ENCODE measurements around the gene CALHM6. TPM values are rescaled to one million over a fixed set of nuclear protein-coding genes. Genes with fewer than 3 reads are reported as not detected.

CALHM6 gene
- total and polyA plus RNA-seq, 2 experiments from 2014 or later = 4.9 TPM; not detected in 1

- no peak for TF ChIP-seq CTCF (IDR thresholded peaks at IDR 0.05; ENCODE audit: low read depth, low read length)
Measured at GRCh38 chr6:116475141-116475540, 14.0 kb downstream of the CALHM6 start.

DNA sequence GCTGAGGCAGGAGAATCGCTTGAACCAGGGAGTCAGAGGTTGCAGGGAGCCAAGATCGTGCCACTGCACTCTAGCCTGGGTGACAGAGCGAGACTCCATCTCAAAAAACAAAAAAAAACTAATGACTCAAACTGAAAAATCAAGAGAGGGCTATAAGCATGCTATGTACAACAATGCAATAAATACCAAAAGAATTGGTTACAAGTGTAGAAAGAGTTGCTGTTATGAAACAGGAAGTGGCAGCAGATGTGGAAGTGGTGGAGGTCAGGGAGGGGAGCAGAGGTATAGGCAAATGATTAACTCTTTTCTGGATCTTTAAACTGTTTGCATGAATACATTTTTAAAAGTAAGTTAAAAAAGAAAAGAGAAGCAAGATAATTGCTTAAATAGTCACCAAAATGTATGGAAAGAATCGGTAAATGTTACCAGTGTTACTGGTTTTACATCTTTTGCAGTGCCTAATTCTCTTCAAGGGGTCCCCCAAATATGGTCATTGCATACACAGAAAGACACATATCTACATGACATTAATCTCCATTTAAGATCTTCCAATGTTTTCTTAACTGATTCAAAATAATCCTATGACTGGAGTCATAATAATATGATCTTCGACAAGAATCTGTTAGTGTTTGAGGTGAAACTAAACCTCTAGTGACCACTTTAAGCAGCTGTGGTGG lies 15.0 kb downstream of the CALHM6 start:
- H3K27ac ChIP-seq = no peak overlapping the region
- H3K27me3 ChIP-seq = no peaks in the 10 kb centered on the region
- TF ChIP-seq CTCF (IDR thresholded peaks at IDR 0.05; ENCODE audit: low read depth, low read length) = no peak
- H3K36me3 ChIP-seq = no peaks in the 10 kb centered on the region
- no peaks in the 10 kb centered on the region for H3K9me3 ChIP-seq (ENCODE audit: low read depth)
- no peaks in the 10 kb centered on the region for H3K4me1 ChIP-seq (ENCODE audit: low read depth)
- no peak overlapping the region for H3K4me3 ChIP-seq
- no peak for DNase-seq (ENCODE audit: low read depth in 1 of 2, low spot score in 1 of 2)

More at GRCh38 chr6:116475141-116475540, 14.0 kb downstream of the CALHM6 start:
- Histone ChIP-seq H3K4me3 (no peak overlapping the region), H3K27ac (no peak overlapping the region), H3K27me3 (no peaks in the 10 kb centered on the region), H3K9me3 (ENCODE audit: low read depth) (no peaks in the 10 kb centered on the region), H3K36me3 (no peaks in the 10 kb centered on the region), H3K4me1 (ENCODE audit: low read depth) (no peaks in the 10 kb centered on the region)
- DNase-seq (ENCODE audit: low read depth in 1 of 2, low spot score in 1 of 2) = no peak

- Histone ChIP-seq H3K36me3 (no peaks in the 10 kb centered on the region), H3K4me3 (no peak overlapping the region), H3K9me3 (ENCODE audit: low read depth) (no peaks in the 10 kb centered on the region), H3K4me1 (ENCODE audit: low read depth) (no peaks in the 10 kb centered on the region), H3K27ac (no peak overlapping the region), H3K27me3 (no peaks in the 10 kb centered on the region)
- TF ChIP-seq CTCF (IDR thresholded peaks at IDR 0.05; ENCODE audit: low read depth, low read length) = no peak
- DNase-seq (ENCODE audit: low read depth in 1 of 2, low spot score in 1 of 2) = no peak
Measured at GRCh38 chr6:116482780-116483179, 21.6 kb downstream of the CALHM6 start.

- DNase-seq (ENCODE audit: low read depth in 1 of 2, low spot score in 1 of 2) = no peak
- Histone ChIP-seq H3K4me1 (ENCODE audit: low read depth) (no peaks in the 10 kb centered on the region), H3K9me3 (ENCODE audit: low read depth) (no peaks in the 10 kb centered on the region)
Measured at GRCh38 chr6:116483616-116484015, 22.4 kb downstream of the CALHM6 start.

DNA sequence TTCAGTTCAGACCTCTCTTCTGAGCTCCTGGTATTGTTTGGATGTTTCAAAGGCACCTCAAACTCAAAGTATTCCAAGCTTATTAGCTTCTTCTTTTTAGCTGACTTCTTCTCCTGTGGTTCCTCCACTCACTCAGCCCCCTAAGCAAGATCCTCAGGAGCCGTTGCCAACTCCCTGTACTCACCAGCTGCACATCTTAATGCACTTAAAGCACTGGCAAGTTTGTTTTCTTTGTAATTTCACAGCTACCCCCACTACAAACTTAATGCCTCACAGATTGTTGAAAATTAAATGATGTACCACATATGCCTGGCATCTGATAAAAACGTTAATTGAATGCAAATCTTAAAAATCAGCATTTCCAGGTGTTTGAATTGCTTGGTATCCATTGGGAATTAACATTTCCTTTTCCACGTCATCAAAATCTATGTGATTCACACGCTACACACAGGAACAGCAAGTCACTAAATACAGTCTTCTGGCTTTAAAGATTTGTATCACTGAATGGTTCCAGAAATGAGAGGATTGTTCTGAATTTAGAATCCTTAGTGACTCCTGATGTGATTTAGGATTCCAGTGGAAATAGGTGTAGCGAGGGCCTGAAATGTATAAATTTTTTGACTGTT lies 24.5 kb downstream of the CALHM6 start:
- no peaks in the 10 kb centered on the region for H3K9me3 ChIP-seq (ENCODE audit: low read depth)
- no peak overlapping the region for H3K4me3 ChIP-seq
- no peak overlapping the region for H3K27ac ChIP-seq
- no peaks in the 10 kb centered on the region for H3K36me3 ChIP-seq
- H3K4me1 ChIP-seq (ENCODE audit: low read depth) = no peaks in the 10 kb centered on the region
- no peaks in the 10 kb centered on the region for H3K27me3 ChIP-seq
- no peak for TF ChIP-seq CTCF (IDR thresholded peaks at IDR 0.05; ENCODE audit: low read depth, low read length)
- DNase-seq (ENCODE audit: low read depth in 1 of 2, low spot score in 1 of 2) = no peak

More at GRCh38 chr6:116483616-116484015, 22.4 kb downstream of the CALHM6 start:
- H3K27ac ChIP-seq = no peak overlapping the region
- H3K27me3 ChIP-seq = no peaks in the 10 kb centered on the region
- no peak for TF ChIP-seq CTCF (IDR thresholded peaks at IDR 0.05; ENCODE audit: low read depth, low read length)
- no peak overlapping the region for H3K4me3 ChIP-seq
- no peaks in the 10 kb centered on the region for H3K36me3 ChIP-seq

Measured in cardiac muscle cell (in vitro differentiated cells and primary cell).